H1 (cell line): ENCODE measurements around the gene PPME1.

Experiments
- CHD1 ChIP-seq: IDR thresholded peaks from 2 replicates; pipeline ENCODE4 v1.6.1; 2012; ENCODE audit warnings: low read depth, low read length, improper control_type of control experiment
- CHD2 ChIP-seq: IDR thresholded peaks from 2 replicates; pipeline ENCODE4 v1.6.1; 2012; ENCODE audit warnings: low read length, improper control_type of control experiment
- CREB1 ChIP-seq: IDR thresholded peaks from 2 replicates; pipeline ENCODE4 v1.6.1; 2012; ENCODE audit warnings: inconsistent platforms
- CTBP2 ChIP-seq: IDR thresholded peaks from 2 replicates; pipeline ENCODE4 v1.7.0; 2011; ENCODE audit warnings: borderline replicate concordance, mild to moderate bottlenecking, moderate library complexity, mixed read lengths, low read length; ENCODE audit not compliant: insufficient read depth, insufficient read length
- GABPA ChIP-seq: IDR thresholded peaks from 2 replicates; pipeline ENCODE4 v1.6.1; 2011; ENCODE audit warnings: mild to moderate bottlenecking, low read length, moderate library complexity, borderline replicate concordance; ENCODE audit not compliant: insufficient read depth
- GTF2F1 ChIP-seq: IDR thresholded peaks from 2 replicates; pipeline ENCODE4 v1.6.1; 2012; ENCODE audit warnings: low read depth, low read length, improper control_type of control experiment, borderline replicate concordance
- POLR2A ChIP-seq, 2 experiments: IDR thresholded peaks; 1 replicate in 1 of 2; 2 replicates in 1 of 2; pipeline ENCODE4 v1.6.1; 2011; ENCODE audit warnings: low read depth in 2 of 2, low read length in 2 of 2, mild to moderate bottlenecking in 2 of 2; ENCODE audit errors: control extremely low read depth in 1 of 2
- POLR2AphosphoS5 ChIP-seq: IDR thresholded peaks from 2 replicates; pipeline ENCODE4 v1.6.1; 2011; ENCODE audit warnings: low read depth, low read length
- RAD21 ChIP-seq, 2 experiments: IDR thresholded peaks in 1 of 2; conservative IDR thresholded peaks in 1 of 2; 2 replicates each; pipeline ENCODE4 v1.6.1; 2011; ENCODE audit warnings: low read depth in 2 of 2, low read length in 2 of 2, improper control_type of control experiment in 1 of 2, inconsistent platforms in 1 of 2, mild to moderate bottlenecking in 1 of 2, moderate library complexity in 1 of 2
- RFX5 ChIP-seq: IDR thresholded peaks from 2 replicates; pipeline ENCODE4 v1.6.1; 2011; ENCODE audit warnings: low read depth, low read length, improper control_type of control experiment, borderline replicate concordance
- SAP30 ChIP-seq: fragments of 300-600 bp; sonication (generic); IDR thresholded peaks from 2 replicates; pipeline ENCODE4 v1.7.1; 2012; ENCODE audit warnings: low read length, moderate library complexity, mild to moderate bottlenecking, inconsistent platforms; ENCODE audit not compliant: insufficient read depth, insufficient replicate concordance
- SUZ12 ChIP-seq: fragments of 200-600 bp; sonication (generic); IDR thresholded peaks from 2 replicates; pipeline ENCODE4 v1.6.1; 2012; ENCODE audit warnings: mild to moderate bottlenecking, inconsistent platforms, low read length, moderate library complexity, mixed read lengths
- TF ChIP-seq, protein P1 (sequence below), 3 experiments: IDR thresholded peaks; 1 replicate in 2 of 3; 2 replicates in 1 of 3; pipeline versions ENCODE4 v1.5.1 to v1.6.1; 2011; ENCODE audit warnings: low read length in 3 of 3, mild to moderate bottlenecking in 3 of 3, inconsistent platforms in 2 of 3, low read depth in 1 of 3, moderate library complexity in 1 of 3; ENCODE audit not compliant: insufficient read depth in 1 of 3; ENCODE audit errors: control extremely low read depth in 1 of 3

DNA sequence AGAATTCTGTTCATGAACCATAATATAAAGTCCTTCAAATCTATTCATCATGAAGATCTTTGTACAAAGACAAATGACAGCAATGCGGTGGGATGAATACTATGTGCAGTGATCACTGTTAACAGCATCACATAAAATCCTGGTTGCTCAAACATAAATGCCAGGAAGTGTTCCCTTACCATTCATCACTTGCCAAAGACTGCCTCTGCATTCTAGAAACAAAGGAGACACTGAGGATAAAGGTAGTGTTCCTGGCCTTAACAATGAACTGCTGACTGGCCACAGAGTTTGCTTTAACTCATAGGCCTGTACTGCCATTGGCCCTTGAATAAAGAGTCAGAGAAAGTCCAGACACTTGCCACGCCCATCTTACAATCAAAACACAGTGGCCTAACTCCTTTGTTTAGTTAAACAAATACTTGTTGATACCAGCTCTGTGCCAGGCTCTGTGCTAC is 29.8 kb upstream of the PPME1 start:
- TF ChIP-seq RAD21 (IDR thresholded peaks at IDR 0.05 in 1 of 2, conservative IDR thresholded peaks at IDR 0.05 in 1 of 2; ENCODE audit: low read depth in 2 of 2, low read length in 2 of 2) (no peak), RFX5 (no peak), GTF2F1 (no peak), SAP30 (no peak), POLR2A (IDR thresholded peaks at IDR 0.05; ENCODE audit: control extremely low read depth in 1 of 2, low read depth in 2 of 2, low read length in 2 of 2) (0 out of 3 replicates have a peak, but pooled peaks of 1 of the 2 experiments have one; percentile 27), POLR2AphosphoS5 (no peak), GABPA (no peak), SUZ12 (no peak), CTBP2 (no peak), CHD1 (no peak), CREB1 (no peak), CHD2 (no peak)
- TF ChIP-seq, protein P1, sequence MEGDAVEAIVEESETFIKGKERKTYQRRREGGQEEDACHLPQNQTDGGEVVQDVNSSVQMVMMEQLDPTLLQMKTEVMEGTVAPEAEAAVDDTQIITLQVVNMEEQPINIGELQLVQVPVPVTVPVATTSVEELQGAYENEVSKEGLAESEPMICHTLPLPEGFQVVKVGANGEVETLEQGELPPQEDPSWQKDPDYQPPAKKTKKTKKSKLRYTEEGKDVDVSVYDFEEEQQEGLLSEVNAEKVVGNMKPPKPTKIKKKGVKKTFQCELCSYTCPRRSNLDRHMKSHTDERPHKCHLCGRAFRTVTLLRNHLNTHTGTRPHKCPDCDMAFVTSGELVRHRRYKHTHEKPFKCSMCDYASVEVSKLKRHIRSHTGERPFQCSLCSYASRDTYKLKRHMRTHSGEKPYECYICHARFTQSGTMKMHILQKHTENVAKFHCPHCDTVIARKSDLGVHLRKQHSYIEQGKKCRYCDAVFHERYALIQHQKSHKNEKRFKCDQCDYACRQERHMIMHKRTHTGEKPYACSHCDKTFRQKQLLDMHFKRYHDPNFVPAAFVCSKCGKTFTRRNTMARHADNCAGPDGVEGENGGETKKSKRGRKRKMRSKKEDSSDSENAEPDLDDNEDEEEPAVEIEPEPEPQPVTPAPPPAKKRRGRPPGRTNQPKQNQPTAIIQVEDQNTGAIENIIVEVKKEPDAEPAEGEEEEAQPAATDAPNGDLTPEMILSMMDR (IDR thresholded peaks at IDR 0.05; ENCODE audit: control extremely low read depth in 1 of 3, insufficient read depth in 1 of 3, low read depth in 1 of 3, low read length in 3 of 3): no peak
